HG03378 (cell line): ENCODE data around the gene TKT.
"Not testable (repeated sequence)": the region's sequence is repeated elsewhere in the genome, so short reads cannot be mapped to it uniquely, and the experiment has no call there.

ENCODE experiments used
- ATAC-seq: cut with Tn5 transposase; IDR thresholded peaks from one replicate; pipeline ENCODE4 v1.9.1; 2021; ENCODE audit warnings: mild to moderate bottlenecking, moderate library complexity; ENCODE audit not compliant: unreplicated experiment

Gene TKT

GRCh38 chr3:53260286-53260785, 4.5 kb upstream of the TKT start:
- ATAC-seq, result no peak

GRCh38 chr3:53259427-53260259, 3.8 kb upstream of the TKT start:
- ATAC-seq, result no peak

- no peak for ATAC-seq
Observed at GRCh38 chr3:53258600-53259426, 3.0 kb upstream of the TKT start.

GRCh38 chr3:53257465-53257864, 1.6 kb upstream of the TKT start:
- no peak for ATAC-seq

- no peak for ATAC-seq
Observed at GRCh38 chr3:53256704-53257055, 858 bp upstream of the TKT start.

- peak; percentile 24 for ATAC-seq
Observed at GRCh38 chr3:53255423-53255774, 423 bp downstream of the TKT start.

GRCh38 chr3:53254509-53255422, 1.1 kb downstream of the TKT start:
- ATAC-seq, result peak; percentile 32

GRCh38 chr3:53253707-53254508, 1.9 kb downstream of the TKT start:
- no peak for ATAC-seq

- ATAC-seq, result not testable (repeated sequence)
Observed at GRCh38 chr3:53252947-53253322, 2.9 kb downstream of the TKT start.

GRCh38 chr3:53252096-53252946, 3.5 kb downstream of the TKT start:
- no peak for ATAC-seq

GRCh38 chr3:53250881-53251605, 4.8 kb downstream of the TKT start:
- ATAC-seq, result no peak

- no peak for ATAC-seq
Observed at GRCh38 chr3:53250453-53250852, 5.4 kb downstream of the TKT start.

GRCh38 chr3:53248161-53248560, 7.7 kb downstream of the TKT start:
- no peak for ATAC-seq

GRCh38 chr3:53247619-53248018, 8.2 kb downstream of the TKT start:
- ATAC-seq, result no peak

GRCh38 chr3:53244271-53244670, 11.6 kb downstream of the TKT start:
- no peak for ATAC-seq

- ATAC-seq, result no peak
Observed at GRCh38 chr3:53243785-53244184, 12.0 kb downstream of the TKT start.

GRCh38 chr3:53243165-53243564, 12.7 kb downstream of the TKT start:
- no peak for ATAC-seq

GRCh38 chr3:53242642-53243041, 13.2 kb downstream of the TKT start:
- no peak for ATAC-seq

- ATAC-seq, result no peak
Observed at GRCh38 chr3:53242155-53242554, 13.7 kb downstream of the TKT start.
